Stimulated activated CD4-positive, alpha-beta T cell treated with anti-CD3 and anti-CD28 coated beads, TNF-alpha, amount 100 ng/mL, for 1 hour (primary cell): ENCODE results near the gene TARBP2.

Experiments
- DNase-seq, 3 donors: peaks; one replicate each; pipeline ENCODE4 v3.0.0-alpha.2; 2020; ENCODE audit warnings: low read depth in 3 of 3, low spot score in 1 of 3

TARBP2 gene

DNA sequence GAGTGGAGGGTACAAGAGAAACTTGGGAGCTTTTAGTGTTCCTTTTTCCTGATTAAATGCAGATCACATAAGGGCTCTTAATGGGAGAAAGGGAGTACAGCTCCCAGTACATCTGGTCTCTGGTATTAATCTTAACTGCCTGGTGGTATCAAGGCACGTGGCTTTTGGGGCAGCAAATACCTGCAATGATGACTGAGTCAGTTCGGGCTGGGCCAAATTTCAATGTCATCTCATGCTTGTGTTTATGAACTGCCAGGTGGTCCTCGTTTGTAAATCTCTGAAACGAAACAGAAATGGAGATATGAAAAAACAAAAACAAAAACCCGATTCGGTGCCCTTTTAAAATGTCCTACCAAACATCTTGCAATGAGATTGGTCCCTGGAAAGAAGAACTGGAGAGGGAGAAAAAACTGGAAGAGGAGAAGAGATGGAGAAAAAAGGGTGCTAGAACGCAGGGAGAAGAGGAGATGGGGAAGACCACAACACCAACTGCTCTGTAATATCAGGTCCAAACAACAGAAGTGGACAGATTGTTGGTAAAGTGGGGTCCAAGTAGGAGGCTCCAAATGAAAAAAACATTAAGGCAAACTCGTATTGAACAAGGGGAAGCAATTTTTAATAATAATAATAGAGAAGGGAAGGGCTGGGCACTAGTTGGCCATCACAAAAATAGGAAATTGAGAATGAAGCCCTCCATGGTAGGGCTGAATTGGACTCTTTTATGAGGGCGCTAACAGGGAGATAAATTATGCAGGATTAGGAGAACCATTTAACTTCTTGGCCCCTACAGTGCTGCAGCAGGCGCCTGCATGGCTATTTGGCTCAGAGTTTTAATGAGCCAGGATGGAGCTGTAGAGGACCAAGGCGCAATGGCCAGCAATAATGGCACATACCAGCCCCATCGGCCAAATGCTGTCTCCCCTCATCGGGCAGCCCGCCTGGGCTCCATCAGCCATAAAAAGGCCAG lies 51.6 kb downstream of the TARBP2 start:
- DNase-seq: no peak
